NCI-H748 (cell line): Measurements from ENCODE around the gene CARD8.
"Not testable (repeated sequence)": the region's sequence is repeated elsewhere in the genome, so short reads cannot be mapped to it uniquely, and the experiment has no call there.

ENCODE experiments used
- DNase-seq: peaks from one replicate; lab custom pipeline; 2025; ENCODE audit not compliant: unreplicated experiment; lab: John Stamatoyannopoulos, UW

CARD8 gene

DNA sequence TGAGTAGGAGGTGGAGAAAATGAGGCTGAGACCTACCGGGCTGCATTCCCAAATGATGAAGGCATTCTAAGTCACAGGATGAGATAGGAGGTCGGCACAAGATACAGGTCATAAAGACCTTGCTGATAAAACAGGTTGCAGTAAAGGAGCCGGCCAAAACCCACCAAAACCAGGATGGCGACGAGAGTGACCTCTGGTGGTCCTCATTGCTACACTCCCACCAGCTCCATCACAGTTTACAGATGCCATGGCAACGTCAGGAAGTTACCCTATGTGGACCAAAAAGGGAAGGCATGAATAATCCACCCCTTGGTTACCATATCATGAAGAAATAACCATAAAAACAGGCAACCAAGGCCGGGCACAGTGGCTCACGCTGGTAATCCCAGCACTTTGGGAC is 9.6 kb upstream of the CARD8 start:
- not testable (repeated sequence) for DNase-seq

DNA sequence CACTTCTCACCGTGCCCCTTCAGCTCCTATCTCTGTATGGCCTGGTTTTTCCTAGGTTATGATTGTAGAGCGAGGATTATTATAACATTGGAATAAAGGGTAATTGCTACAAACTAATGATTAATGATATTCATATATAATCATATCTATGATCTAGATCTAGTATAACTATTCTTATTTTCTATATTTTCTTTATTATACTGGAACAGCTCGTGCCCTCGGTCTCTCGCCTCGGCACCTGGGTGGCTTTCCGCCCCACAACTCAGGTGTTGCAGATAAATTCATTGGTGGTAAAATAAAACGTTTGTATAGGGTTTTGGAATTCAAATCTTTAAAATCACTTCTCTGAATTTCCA is 4.6 kb upstream of the CARD8 start:
- DNase-seq = not testable (repeated sequence)

DNA sequence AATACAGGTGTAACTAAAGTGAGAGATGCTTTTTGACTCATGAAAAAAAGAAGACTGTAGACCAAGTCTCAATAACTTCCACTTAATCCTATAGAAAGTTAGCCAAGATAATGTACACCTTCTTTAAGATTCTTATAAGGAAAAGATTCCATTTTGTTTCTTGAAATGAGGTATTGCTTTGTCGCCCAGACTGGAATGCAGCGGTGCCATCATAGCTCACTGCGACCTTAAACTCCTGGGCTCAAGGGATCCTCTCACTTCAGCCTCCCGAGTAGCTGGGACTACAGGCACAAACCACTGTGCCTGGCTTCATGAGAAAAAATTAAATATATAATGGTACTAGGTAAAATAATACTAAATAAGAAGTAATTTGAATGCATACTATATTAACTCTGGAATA is 3.3 kb upstream of the CARD8 start:
- not testable (repeated sequence) for DNase-seq

DNA sequence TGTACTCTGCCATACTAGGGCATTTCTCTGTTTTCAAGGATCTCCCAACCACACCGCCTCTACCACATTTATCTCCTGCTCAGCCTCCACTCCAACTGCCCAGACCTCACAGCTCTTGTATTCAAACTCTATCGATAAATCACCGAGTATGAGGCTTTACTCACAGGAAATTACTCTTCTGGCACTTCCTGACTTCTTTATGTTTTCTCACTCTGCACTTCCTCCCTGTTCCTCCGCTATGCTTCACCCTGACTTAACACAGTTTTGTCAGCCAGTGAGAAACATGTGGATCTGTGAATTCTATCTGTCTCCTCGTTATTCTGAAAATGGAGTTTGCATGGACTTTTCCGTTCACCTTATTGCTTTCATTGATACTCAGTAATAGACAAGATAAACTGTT is 2.6 kb upstream of the CARD8 start:
- no peak for DNase-seq

DNA sequence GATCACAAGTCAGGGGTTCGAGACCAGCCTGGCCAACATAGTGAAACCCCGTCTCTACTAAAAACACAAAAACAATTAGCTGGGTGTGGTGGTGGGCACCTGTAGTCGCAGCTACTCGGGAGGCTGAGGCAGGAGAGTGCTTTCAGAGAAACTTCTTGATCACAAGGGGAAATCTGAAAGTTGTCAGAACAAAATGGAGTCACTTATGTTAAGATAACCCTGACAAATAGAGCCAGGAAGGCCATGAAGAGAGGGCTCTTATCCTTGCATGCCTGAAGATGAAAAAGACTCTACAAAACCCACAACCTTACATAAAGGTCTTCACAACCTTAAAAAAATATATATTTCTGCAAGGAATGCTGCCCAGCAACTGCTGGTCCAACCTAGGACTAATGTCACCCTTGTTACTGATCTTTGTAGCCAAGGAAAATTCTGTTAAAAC is 1.2 kb downstream of the CARD8 start:
- DNase-seq = no peak

DNA sequence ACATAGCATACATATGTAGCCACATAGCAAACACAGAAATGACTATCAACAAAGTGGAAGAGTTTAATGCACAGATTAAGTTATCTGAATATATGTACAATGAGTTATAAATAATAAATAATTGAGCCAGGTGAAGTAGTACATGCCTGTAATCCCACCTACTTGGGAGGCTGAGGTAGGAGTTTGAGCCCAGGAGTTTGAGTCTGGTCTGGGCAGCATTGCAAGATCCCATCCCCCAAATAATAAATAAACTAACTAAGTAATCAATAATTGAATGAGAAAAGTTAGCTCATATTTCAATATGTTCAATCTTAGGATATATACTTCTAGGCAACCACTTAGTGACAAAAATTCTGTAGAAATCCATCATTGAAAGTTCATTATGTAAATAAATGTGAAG is 1.7 kb downstream of the CARD8 start:
- no peak for DNase-seq

DNA sequence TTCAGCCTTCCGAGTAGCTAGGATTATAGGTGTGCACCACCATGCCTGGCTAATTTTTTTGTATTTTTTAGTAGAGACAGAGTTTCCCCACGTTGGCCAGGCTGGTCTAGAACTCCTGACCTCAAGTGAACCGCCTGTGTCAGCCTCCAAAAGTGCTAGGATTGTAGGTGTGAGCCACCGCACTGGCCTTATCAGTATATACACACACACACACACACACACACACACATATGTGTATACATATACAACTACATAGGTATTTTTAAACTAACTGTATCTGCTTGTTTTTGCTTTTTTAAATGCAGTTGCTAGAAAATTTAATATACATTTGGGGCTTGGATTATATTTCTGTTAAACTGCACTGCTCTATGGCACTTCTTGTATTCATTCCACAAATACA is 3.1 kb downstream of the CARD8 start:
- DNase-seq = no peak

DNA sequence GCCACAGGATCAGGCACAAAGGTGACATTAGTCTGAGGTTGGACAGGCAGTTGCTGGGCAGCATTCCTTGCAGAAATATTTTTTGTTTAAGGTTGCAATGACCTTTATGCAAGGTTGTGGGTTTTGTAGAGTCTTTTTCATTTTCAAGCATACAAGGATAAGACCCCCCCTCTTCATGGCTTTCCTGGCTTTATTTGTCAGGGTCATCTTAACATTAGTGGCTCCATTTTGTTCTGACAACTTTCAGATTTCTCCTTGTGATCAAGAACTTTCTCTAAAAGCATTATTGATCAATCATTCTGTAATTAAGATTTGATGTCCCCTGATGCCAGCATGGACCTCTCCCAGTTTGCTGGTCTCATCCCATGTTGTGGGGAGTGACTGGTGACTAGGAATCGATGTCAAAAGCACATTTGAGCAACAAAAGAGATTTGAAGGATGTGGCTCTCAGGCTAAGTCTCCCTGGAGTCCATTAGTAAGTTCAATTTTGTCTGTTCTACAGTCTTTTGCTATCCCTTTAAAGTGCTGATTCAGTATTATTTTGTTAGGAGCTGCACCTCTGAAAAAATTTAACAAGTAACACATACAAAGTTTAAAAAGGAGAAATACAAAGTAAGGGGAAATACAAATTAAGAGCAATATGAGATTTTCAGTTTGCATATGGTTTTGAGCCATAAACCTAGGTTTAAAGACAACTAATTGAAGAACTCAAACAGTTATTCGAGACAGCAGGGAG is 5.3 kb downstream of the CARD8 start:
- no peak for DNase-seq

DNA sequence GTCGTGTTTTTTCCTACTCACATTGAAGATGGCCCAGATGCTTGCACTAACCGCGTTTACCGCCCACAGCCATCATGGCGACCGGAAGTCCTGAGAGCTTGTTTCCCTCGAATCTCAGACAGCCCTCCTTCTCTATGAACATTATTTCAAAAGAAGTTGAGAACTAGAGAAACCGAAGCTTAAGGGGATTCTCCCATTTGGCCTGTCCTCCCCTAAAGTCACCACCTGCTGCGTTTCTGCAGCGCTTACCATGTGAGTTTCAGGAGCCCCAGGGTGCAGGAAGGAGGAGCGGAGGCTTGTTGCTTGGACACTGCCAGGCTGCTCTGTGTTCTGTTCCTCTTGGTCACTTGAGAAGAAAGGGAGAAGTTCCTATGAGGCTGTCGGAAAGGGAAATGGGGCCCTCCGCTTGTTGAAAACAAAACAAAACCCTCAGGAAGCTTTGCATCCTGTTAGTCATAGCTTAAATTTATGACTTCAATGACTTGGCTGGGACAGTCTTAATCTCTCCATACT is 6.2 kb downstream of the CARD8 start:
- no peak for DNase-seq

DNA sequence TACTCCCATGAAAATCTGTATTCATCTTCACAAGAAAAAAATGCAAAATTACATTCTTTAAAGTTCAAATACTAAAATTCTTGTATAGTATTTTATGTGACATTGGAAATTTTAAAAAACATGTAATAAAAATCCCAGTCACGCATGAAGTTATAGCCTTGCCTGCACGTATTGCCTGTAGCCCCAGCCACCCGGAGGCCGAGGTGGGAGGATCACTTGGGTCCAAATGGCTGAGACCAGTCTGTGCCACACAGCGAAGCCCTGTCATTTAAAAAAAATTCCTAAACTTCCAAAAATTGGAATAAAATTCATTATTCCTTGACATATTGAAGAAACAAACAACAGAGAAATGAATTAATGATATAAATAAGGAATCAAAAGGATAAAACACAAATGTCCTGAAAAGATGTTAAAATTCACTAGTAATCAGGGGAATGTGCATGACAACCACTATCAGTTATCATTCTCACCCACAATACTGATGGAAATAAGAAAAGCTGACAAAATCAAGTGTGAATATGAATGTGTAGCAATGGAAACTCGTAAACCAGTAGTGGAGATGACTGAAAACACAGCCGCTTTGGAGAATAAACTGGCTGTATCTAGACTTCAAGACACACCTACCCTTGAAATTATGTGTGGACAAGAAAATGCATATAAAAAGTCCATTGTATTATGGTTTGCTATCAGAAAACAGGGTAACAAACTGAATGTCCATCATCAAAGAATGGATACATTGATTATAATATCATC is 7.5 kb downstream of the CARD8 start:
- DNase-seq = no peak

DNA sequence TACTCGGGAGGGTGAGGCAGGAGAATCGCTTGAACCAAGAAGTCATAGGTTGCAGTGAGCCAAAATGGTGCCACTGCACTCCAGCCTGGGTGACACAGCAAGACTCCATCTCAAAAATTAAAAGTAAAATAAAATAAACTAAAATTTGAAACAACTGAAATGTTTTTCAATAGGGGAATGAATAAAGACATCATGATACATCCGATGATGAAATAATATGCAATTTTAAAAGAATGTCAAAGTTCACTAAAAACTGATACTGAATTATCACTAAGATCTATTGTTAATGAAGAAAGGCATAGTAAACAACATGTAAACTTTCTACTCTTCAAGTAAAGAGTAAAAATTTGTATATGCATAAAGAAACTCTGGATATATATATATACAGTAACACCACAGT is 8.5 kb downstream of the CARD8 start:
- no peak for DNase-seq

DNA sequence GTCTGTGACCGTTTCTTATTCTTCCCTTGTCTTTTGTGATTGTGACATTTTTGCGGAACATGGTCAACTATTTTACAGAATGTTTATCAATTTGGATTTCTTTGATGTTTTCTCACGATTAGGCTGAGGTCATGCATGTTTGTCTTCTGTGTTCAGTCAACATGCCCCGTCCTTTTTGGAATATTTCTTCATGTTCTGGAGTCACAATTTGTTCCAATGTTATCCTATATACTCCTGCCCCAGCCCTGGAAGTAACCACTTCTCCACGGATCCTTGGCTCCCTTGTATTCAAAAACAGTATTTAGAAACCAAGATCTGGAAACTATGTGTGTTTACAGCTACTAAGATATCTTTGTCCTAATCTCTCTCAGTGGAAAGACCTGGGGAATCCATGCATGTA is 9.6 kb downstream of the CARD8 start:
- no peak for DNase-seq

DNA sequence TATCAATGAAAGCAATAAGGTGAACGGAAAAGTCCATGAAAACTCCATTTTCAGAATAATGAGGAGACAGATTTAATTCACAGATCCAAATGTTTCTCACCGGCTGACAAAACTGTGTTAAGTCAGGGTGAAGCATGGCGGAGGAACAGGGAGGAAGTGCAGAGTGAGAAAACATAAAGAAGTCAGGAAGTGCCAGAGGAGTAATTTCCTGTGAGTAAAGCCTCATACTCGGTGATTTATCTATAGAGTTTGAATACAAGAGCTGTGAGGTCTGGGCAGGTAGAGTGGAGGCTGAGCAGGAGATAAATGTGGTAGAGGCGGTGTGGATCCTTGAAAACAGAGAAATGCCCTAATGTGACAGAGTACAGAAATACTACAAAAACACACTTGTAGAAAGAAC is 11.4 kb downstream of the CARD8 start:
- DNase-seq = no peak

DNA sequence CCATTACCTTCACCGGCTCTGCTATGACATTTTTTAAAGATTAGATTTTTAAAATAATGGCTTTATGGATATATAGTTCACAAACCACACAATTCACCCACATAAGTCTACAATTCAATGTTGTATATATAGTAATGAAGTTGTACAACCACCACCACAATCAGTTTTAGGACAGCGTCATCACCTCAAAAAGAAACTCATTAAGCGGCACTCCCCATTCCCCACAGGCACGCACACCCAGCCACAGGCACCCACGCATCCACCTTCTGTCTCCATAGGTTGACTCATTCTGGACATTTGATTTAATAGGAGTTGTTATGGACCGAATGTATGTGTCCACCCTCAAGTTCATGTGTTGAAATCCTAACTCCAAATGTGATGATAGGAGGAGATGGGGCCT is 13.9 kb downstream of the CARD8 start:
- not testable (repeated sequence) for DNase-seq

DNA sequence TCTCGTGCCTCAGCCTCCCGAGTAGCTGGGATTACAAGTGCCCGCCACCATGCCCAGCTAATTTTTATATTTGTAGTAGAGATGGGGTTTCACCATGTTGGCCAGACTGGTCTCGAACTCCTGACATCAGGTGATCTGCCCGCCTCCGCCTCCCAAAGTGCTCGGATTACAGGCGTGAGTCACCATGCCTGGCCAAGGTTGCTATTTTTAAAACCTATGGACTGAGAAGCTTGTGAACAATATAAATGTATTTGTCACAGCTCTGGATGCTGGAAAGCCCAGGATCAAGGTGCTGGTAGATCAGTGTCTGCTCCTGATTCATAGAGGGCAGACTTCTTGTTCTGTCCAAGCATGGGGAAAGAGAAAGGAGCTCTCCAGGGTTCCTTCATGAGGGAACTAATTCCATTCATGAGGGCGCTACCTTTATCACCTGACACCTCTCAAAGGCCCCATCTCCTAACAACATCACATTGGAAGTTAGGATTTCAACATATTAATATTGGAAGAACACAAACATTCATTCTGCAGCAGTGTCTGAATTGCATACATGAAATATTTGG is 16.1 kb downstream of the CARD8 start:
- DNase-seq = no peak

DNA sequence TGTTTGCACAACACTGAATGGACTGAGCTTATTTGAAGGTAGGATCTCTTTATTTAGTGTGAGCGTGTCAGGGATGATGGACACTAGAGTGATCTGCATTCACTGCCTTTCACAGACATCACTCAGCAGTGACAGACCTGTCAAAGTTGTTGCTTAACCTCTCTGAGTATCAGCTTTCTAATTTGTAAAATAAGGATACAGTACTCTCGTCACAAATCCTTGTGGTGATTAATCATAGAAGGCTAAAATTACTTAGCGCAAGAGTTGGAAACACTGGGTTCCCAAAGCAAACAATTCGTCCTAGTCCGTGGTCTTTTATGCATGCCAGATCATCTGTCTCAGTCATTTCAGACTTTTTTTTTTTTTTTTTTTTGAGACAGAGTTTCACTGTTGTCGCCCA is 16.6 kb downstream of the CARD8 start:
- DNase-seq = no peak

DNA sequence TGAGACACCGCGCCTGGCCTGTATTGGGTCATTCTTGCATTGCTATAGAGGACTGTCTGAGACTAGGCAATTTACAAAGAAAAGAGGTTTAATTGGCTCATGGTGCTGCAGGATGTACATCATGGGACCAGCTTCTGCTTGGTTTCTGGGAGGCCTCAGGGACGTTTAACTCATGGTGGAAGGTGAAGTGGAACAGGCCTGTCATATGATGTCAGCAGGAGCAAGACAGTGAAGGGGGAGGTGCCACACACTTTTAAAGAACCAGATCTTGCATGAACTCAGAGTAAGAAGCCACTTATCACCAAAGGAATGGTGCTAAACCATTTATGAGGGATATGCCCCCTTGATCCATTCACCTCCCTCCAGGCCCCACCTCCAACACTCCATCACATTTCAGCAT is 18.7 kb downstream of the CARD8 start:
- no peak for DNase-seq

DNA sequence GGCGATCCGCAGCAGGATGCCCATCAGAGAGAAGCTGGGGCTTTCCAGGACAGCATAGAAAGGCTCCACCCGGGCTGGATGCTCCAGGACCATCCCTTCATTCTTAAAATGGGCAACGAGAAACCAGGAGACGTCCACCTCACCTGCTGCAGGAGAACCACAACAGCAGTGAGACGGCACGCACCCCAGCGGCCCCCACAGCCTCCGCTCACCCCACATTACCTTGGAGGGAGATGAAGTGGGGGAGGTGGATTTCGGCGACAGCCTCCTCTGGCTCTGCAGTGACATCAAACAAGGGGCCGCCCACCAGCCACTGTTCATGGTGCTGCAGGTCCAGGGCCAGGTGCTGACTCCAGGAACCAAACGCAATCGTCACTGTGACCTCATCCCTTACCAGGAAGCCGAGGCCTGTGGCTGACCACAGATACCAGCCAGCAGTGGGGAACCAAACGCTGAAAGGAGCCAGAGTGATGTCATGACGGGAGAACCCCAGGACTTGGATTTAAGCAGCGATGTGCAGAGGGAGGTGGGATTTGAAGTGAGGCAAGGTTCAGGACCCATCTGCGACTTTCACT is 25.1 kb downstream of the CARD8 start:
- no peak for DNase-seq

DNA sequence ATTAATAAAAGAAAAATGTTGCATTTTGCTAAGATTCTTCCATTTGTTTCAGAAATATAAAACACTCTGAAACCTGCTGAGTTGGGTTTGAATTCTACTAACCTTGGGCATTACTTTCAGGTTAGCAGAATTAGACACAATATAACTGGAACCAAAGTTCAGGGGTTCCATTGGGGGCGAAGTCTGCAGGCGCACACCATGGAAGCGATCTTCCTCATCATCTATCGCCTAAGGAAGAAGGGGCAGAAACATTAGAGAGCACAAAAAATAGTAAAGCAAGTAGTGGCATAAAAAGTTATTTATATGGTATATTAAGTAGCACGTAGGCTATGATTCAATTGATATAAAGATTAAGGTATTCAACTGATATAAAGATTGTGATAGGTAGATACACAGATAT is 34.1 kb downstream of the CARD8 start:
- DNase-seq = no peak

DNA sequence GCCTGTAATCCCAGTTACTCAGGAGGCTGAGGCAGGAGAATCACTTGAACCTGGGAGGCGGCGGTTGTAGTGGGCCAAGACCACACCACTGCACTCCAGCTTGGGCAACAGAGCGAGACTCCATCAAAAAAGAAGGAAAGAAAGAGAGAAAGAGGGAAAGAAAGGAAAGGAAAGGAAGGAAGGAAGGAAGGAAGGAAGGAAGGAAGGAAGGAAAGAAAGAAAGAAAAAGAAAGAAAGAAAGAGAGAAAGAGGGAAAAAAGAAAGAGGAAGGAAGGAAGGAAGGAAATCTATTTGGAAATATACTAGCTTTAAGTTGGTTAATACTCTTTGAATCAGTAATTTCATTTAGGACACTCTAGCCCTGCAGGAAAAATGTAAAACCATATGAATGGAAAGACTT is 34.9 kb downstream of the CARD8 start:
- DNase-seq = not testable (repeated sequence)

DNA sequence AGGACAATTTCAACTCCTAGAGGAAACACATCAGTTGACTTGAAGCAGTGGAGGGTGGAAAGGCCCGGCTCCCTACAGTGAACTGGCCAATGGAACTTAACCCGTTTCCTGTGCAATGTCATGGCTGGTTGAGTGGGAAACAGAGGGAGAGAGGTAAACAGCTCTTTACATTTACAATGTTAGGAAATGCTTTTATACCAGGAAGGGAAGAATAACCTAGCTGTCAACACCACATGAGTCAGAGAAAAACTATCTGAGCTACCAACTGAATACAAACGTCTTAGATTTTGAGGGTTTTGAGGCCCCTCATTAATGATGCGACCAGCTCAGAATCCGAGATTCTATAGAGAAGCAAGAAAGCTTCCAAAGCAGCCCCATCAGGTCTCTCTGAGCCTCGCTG is 36.7 kb downstream of the CARD8 start:
- DNase-seq = no peak

DNA sequence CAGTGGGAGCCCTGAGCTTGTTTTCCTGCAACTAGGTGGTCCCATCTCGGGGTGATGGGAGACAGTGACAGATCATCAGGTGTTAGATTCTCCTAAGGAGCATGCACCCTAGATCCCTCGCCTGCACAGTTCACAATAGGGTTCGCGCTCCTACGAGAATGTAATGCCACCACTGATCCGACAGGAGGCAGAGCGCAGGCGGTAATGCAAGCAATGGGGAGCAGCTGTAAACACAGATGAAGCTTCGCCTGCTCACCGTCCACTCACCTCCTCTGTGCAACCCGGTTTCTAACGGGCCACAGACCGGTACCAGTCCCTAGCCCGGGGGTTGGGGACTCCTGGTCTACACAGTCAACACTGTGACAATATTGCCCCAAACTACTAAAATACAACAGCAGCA is 38.8 kb downstream of the CARD8 start:
- DNase-seq = no peak
